Keratinocyte (primary cell): ENCODE data around the gene ANKRD2.

Experiments used
- CTCF ChIP-seq, 3 experiments: IDR thresholded peaks in 1 of 3; conservative IDR thresholded peaks in 1 of 3; optimal IDR thresholded peaks in 1 of 3; 2 replicates in 2 of 3; 3 replicates in 1 of 3; pipeline versions ENCODE3 to v1.5.1; 2011; ENCODE audit warnings: low read length in 3 of 3, mild to moderate bottlenecking in 3 of 3, moderate library complexity in 2 of 3, control low read depth in 1 of 3, inconsistent platforms in 1 of 3; ENCODE audit not compliant: insufficient read depth in 2 of 3; ENCODE audit errors: extremely low read depth in 1 of 3
- EZH2 ChIP-seq: IDR thresholded peaks from one replicate; pipeline ENCODE4 v1.6.1; 2012; ENCODE audit warnings: inconsistent platforms, mild to moderate bottlenecking, low read length, moderate library complexity

DNA sequence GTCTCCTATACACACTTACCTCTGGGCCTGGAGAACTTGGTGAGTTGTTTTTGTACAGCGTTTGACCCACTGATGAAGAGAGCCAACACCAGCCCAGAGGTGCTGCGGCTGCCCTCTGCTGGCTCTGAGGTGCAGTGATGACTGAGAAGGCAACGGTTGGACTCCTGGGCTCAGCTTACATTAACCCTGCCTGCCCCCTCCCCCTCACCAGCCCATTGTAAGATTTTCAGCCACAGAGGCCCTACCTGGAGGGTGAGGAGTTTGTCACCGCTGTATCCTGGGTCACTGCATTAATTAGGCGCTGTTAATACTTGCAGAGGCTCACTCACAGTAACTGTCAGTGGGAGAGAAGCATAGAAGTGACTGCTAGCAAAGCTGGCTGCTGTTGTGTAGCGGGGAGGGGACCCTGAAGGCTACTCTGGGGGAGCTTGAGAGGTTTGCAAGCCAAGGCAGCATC is 19.0 kb upstream of the ANKRD2 start:
- TF ChIP-seq CTCF (optimal IDR thresholded peaks at IDR 0.05 in 1 of 3, IDR thresholded peaks at IDR 0.05 in 1 of 3, conservative IDR thresholded peaks at IDR 0.05 in 1 of 3; ENCODE audit: extremely low read depth in 1 of 3, insufficient read depth in 2 of 3, low read length in 3 of 3) (peak; percentile 90 to 98 (median 95)), EZH2 (no peak)
